HepG2 (cell line): ENCODE results near the gene FANCF. TPM values are rescaled to one million over a fixed set of nuclear protein-coding genes. Genes with fewer than 3 reads are reported as not detected.

Experiments used
- BCL6 ChIP-seq: IDR thresholded peaks from 2 replicates; pipeline ENCODE4 v1.6.1; 2016; ENCODE audit warnings: missing genetic modification reagents, missing compliant biosample characterization
- EHMT2 ChIP-seq: fragments of 200-600 bp; sonication (generic); IDR thresholded peaks from 2 replicates; pipeline ENCODE4 v1.7.0; 2017; ENCODE audit warnings: antibody characterized with exemption, low read depth, low read length, borderline replicate concordance
- HOXA7 ChIP-seq: sonication (generic); formaldehyde crosslinking; IDR thresholded peaks from 2 replicates; pipeline ENCODE4 v1.8.1; 2022; ENCODE audit warnings: mild to moderate bottlenecking, missing genetic modification reagents, moderate library complexity
- KDM2A ChIP-seq: sonication (generic); formaldehyde crosslinking; IDR thresholded peaks from 2 replicates; pipeline ENCODE4 v1.4.0; 2020; ENCODE audit warnings: low read depth, missing genetic modification reagents, borderline replicate concordance
- RAD21 ChIP-seq: fragments of 450-650 bp; formaldehyde crosslinking; IDR thresholded peaks from 2 replicates; pipeline ENCODE4 v1.5.0; 2020; ENCODE audit warnings: mild to moderate bottlenecking
- ZNF629 ChIP-seq: sonication (generic); formaldehyde crosslinking; conservative IDR thresholded peaks from 2 replicates; pipeline ENCODE4 v1.5.0; 2020; ENCODE audit warnings: missing genetic modification reagents
- ZNF644 ChIP-seq: IDR thresholded peaks from 2 replicates; pipeline ENCODE4 v1.6.1; 2016; ENCODE audit warnings: low read depth
- ZNF713 ChIP-seq: sonication (generic); formaldehyde crosslinking; IDR thresholded peaks from 2 replicates; pipeline ENCODE4 v1.4.0; 2020; ENCODE audit warnings: mild to moderate bottlenecking, missing genetic modification reagents
- ZNF75D ChIP-seq: sonication (generic); formaldehyde crosslinking; IDR thresholded peaks from 2 replicates; pipeline ENCODE4 v1.8.1; 2023; ENCODE audit warnings: missing genetic modification reagents, mild to moderate bottlenecking, borderline replicate concordance
- polyA plus RNA-seq, 8 experiments: library from polyadenylated mRNA; depleted of rRNA in 3 of 8; stranded (reverse) in 7 of 8; unstranded in 1 of 8; fragments of >200 nt; fragmentation: Illumina TruSeq in 4 of 8; extraction: Trizol in 4 of 8; gene quantifications; 2 replicates each; pipeline versions ENCODE4 v1.2.1 to v1.2.3, GENCODE V29; 2011 to 2016; ENCODE audit warnings: low read depth in 4 of 8, missing spikeins in 1 of 8, mixed read lengths in 1 of 8; ENCODE audit not compliant: insufficient read depth in 1 of 8
- total RNA-seq, 5 experiments: library from RNA; depleted of rRNA; stranded (reverse); fragments of >200 nt; fragmentation: Illumina TruSeq; extraction: Trizol; gene quantifications; 2 replicates each; pipeline ENCODE4 v1.2.3, GENCODE V29; 2016; ENCODE audit warnings: low read depth in 1 of 5
- TF ChIP-seq, protein P1 (sequence below): sonication (generic); formaldehyde crosslinking; IDR thresholded peaks from 2 replicates; pipeline ENCODE4 v1.4.0; 2020; ENCODE audit warnings: missing genetic modification reagents
- TF ChIP-seq, protein P2 (sequence below): sonication (generic); formaldehyde crosslinking; IDR thresholded peaks from 2 replicates; pipeline ENCODE4 v1.8.1; 2022; ENCODE audit warnings: low read depth, mild to moderate bottlenecking, missing genetic modification reagents
- TF ChIP-seq, protein P3 (sequence below): sonication (generic); formaldehyde crosslinking; IDR thresholded peaks from 2 replicates; pipeline ENCODE4; 2020; ENCODE audit warnings: missing genetic modification reagents, mild to moderate bottlenecking, borderline replicate concordance

FANCF gene
- total and polyA plus RNA-seq, 2 of the 13 experiments (the other 11 are each of a cell fraction or from before 2014, with no cell fraction given), result 2.5 to 9.7 TPM

DNA sequence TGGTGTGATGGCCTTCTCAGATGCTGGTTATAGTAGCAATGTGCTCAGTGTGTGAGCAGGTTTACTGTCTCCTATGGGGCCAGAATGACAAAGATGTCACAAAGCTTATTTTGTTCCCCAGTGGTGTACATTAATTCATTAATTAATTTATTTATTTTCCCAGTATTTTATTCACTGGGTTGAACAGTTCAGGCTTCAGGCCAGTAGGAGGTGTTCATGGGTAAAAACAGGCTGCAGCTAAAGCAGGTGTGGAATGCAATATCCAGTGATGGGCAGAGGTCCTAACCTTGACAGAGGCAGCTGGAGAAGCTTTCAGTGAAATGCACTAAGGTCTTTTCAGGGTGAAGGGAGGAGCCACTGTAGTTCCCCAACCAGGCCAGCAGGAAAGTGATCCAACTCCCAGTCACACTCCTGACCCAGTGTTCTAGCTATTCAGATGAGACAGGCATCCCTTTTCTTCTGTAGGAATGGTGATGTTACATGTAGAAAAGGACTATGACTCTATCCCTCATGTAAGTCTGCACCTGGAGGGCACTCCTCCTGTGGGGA lies 7.8 kb upstream of the FANCF start (continued):
- TF ChIP-seq, protein P1, sequence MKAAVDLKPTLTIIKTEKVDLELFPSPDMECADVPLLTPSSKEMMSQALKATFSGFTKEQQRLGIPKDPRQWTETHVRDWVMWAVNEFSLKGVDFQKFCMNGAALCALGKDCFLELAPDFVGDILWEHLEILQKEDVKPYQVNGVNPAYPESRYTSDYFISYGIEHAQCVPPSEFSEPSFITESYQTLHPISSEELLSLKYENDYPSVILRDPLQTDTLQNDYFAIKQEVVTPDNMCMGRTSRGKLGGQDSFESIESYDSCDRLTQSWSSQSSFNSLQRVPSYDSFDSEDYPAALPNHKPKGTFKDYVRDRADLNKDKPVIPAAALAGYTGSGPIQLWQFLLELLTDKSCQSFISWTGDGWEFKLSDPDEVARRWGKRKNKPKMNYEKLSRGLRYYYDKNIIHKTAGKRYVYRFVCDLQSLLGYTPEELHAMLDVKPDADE (CRISPR knock-in tag), result no peak
- TF ChIP-seq EHMT2, result 0 out of 2 replicates have a peak, but pooled peaks have one; percentile 64
- no peak for TF ChIP-seq ZNF629 (CRISPR knock-in tag)
- no peak for TF ChIP-seq BCL6
- 0 out of 2 replicates have a peak, but pooled peaks have one; percentile 14 for TF ChIP-seq RAD21 (CRISPR knock-in tag)
- no peak for TF ChIP-seq HOXA7
- TF ChIP-seq, protein P2, sequence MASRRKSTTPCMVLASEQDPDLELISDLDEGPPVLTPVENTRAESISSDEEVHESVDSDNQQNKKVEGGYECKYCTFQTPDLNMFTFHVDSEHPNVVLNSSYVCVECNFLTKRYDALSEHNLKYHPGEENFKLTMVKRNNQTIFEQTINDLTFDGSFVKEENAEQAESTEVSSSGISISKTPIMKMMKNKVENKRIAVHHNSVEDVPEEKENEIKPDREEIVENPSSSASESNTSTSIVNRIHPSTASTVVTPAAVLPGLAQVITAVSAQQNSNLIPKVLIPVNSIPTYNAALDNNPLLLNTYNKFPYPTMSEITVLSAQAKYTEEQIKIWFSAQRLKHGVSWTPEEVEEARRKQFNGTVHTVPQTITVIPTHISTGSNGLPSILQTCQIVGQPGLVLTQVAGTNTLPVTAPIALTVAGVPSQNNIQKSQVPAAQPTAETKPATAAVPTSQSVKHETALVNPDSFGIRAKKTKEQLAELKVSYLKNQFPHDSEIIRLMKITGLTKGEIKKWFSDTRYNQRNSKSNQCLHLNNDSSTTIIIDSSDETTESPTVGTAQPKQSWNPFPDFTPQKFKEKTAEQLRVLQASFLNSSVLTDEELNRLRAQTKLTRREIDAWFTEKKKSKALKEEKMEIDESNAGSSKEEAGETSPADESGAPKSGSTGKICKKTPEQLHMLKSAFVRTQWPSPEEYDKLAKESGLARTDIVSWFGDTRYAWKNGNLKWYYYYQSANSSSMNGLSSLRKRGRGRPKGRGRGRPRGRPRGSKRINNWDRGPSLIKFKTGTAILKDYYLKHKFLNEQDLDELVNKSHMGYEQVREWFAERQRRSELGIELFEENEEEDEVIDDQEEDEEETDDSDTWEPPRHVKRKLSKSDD, result no peak
- 0 out of 2 replicates have a peak, but pooled peaks have one; percentile 41 for TF ChIP-seq ZNF644
- TF ChIP-seq ZNF713, result no peak
- no peak for TF ChIP-seq KDM2A (CRISPR knock-in tag)
- TF ChIP-seq ZNF75D (CRISPR knock-in tag), result no peak
- TF ChIP-seq, protein P3, sequence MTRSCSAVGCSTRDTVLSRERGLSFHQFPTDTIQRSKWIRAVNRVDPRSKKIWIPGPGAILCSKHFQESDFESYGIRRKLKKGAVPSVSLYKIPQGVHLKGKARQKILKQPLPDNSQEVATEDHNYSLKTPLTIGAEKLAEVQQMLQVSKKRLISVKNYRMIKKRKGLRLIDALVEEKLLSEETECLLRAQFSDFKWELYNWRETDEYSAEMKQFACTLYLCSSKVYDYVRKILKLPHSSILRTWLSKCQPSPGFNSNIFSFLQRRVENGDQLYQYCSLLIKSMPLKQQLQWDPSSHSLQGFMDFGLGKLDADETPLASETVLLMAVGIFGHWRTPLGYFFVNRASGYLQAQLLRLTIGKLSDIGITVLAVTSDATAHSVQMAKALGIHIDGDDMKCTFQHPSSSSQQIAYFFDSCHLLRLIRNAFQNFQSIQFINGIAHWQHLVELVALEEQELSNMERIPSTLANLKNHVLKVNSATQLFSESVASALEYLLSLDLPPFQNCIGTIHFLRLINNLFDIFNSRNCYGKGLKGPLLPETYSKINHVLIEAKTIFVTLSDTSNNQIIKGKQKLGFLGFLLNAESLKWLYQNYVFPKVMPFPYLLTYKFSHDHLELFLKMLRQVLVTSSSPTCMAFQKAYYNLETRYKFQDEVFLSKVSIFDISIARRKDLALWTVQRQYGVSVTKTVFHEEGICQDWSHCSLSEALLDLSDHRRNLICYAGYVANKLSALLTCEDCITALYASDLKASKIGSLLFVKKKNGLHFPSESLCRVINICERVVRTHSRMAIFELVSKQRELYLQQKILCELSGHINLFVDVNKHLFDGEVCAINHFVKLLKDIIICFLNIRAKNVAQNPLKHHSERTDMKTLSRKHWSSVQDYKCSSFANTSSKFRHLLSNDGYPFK (CRISPR knock-in tag), result no peak
